Activated T-cell treated with anti-CD3 and anti-CD28 coated beads for 1 hour (primary cell): ENCODE data around the gene DCAF5.
"Not testable (repeated sequence)": the region's sequence is repeated elsewhere in the genome, so short reads cannot be mapped to it uniquely, and the experiment has no call there.

Experiments used
- DNase-seq: peaks from one replicate; pipeline ENCODE4 v3.0.0-alpha.2; 2020; ENCODE audit warnings: low read depth

DCAF5 gene

GRCh38 chr14:69096781-69097475 is 56.0 kb downstream of the DCAF5 start:
- no peak for DNase-seq

GRCh38 chr14:69096246-69096645 is 56.7 kb downstream of the DCAF5 start:
- DNase-seq: no peak

DNA sequence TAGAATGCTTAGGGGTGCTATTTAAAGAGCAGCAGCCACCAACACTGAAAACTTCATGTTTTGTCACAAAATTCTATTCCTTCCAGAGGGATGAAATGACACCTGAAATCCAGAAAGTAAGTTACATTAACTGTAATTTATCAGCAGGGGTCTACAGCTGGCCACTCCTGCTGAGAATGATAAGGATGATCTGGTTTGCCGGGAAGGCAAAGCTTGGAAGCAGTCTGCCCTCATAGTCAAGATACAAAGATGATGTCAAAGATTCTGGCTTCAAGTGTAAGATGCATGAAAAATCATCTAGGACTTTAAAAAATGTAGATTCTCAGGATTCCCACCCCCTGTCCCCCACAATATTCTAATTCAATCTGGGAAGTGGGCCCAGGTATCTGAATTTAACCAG is 58.4 kb downstream of the DCAF5 start:
- DNase-seq: no peak

DNA sequence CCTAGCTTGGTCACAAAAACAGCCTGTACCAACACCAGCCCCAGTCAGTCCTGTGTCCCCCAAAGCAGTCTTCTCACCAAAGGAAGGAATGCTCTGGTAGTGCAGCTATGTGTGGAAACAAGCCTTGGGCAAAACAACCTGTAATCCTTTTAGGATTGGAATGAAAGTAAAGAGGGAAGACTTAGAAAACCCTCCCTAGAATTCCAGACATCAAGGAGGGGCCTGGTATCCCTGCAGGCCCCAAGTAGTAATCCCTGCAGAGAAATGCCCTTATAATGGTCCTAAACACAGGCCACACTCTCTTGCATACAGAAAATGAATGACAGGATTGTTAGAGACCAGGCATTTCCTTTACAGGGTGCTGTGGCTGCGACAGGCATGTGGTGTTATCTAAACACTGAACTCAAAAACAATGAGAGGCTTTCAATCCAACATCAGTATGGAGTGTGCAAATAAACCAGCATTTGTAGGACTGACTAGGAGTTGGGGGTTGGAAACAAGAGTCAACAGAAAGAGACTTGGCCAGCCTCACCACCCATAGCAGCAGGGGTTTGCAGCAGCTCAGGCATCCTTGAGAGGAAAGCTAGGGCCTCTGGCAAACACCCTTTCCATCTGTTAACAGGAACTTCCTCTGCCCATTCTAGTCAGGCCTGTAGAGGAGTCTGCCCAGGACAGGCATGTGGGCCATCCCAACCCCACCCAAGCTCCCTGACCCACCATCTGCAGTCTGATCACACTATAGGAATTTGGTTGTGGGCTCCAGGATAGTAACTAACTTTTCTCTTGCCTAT is 59.1 kb downstream of the DCAF5 start:
- no peak for DNase-seq

DNA sequence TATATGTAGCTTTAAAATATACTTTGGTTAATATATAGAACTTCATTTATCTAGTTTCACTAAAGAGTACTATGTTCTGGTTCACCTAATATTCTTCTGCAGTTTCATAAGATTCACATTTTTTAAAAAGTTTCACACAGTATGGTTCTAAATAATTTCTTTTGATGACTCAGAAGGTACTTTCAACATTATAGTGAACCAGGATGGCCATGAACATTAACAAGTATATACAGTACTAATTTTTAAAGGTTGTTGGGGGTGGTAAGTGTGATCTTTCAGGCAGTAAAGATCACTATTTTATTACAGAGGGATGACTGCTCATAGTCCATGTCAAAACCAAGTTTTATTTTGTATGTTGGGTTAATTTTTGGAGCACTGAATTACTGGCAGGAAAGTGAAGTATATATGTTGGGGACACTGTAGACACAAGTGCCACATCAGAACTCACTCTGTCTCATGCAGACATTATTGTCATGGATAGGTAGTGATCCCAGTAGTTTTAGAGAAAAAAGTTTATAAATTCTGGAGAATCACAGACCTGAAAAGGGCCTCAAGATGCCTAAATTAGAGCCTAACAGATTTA is 60.0 kb downstream of the DCAF5 start:
- DNase-seq: no peak

DNA sequence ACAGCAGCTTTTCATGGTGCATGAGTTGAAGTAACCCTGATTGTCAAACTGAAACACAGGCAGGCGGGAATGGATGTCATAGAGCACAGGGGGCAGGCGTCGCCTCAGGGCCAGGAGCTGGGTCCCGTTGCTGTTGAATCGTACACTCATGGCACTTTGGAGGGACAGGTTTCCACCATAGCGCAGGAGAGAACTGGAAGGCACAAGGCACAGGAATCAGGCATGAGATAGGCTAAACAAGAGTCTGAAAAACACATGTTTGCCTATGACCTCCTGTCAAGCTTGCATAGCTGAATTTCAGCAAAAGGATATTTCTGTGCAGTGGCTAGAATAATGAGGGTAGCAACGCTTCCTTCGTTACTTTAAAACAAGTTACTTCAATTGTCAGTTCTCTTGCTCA is 61.2 kb downstream of the DCAF5 start:
- DNase-seq: no peak

- DNase-seq: no peak
Observed at GRCh38 chr14:69091006-69091405, 61.9 kb downstream of the DCAF5 start.

DNA sequence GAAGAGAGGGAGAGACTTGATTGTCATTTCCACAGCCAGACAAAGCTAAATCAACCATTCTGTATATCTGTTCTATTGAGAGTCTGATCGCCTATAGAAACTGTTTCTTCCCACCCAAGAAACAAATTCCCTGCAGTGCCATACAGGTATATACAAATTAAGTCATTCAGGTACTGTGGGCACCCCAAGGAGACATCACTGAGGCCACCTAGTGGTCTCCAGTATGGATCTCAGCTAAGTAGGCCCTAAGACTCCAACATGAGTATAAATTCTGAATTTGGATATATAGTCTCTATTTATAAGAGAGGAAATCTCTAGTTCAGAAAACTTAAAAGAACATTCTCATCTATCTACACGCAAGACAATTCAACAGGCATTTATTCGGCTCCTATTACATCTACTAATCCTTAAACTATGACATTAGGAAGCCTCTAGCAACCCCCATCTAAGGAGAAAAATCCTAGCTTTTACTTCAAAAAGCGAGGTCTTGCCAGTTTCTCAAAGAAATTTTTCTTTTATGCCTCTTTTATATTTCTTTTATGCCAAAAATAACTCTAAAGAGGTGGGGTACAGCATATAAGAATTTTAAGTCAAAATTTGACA is 62.6 kb downstream of the DCAF5 start:
- no peak for DNase-seq

- no peak for DNase-seq
Observed at GRCh38 chr14:69089046-69089445, 63.9 kb downstream of the DCAF5 start.

DNA sequence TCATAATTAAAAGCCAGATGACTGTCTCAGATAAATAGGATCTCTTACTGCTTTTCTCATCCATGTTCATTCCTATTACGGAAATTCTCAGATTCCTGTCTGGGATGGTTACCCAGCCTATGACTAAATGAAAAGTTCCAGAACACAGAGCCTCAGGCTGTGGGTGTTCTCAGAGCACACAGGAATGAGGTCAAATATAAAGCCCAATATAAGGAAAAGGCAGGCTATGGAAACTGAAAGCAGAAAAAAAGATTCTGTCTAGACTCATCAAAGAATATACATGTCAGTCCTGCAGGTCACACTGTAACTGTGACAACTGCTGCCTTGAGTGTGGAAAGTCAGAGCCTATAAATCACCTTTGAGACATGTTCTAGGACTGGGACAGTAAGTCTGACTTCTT is 64.3 kb downstream of the DCAF5 start:
- no peak for DNase-seq

DNA sequence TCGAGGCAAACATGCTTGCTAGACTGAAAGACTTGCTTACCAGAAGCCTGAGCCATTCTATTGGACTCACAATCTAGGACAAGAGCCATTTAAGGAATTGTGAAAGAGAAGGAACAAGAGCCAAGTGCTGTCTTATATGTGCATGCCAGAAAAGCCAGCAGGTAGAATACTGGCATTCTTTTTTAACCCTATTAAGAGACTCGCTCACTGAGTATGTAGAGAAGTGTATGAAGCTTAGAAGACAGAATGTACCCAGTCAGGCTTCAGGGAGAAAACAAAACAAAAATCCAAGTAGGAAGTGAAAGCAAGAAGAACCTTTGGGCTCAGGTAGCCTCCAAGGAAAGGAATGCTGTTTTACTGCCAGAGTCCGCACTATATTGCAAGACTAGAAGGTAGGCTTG is 65.9 kb downstream of the DCAF5 start:
- DNase-seq: no peak

GRCh38 chr14:69086537-69086936 is 66.4 kb downstream of the DCAF5 start:
- no peak for DNase-seq

DNA sequence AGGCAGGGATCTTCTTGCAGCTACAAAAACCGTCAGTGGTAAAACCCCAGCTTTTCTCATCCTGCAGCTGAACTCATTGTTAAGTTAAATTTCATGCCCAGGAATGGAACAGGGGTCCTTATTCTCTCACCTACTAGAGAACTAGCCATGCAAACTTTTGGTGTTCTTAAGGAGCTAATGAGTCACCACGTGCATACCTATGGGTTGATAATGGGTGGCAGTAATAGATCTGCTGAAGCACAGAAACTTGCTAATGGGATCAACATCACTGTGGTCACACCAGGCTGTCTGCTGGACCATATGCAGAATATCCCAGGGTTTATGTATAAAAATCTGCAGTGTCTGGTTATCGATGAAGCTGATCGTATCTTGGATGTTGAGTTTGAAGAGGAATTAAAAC is 68.9 kb downstream of the DCAF5 start:
- DNase-seq: no peak

DNA sequence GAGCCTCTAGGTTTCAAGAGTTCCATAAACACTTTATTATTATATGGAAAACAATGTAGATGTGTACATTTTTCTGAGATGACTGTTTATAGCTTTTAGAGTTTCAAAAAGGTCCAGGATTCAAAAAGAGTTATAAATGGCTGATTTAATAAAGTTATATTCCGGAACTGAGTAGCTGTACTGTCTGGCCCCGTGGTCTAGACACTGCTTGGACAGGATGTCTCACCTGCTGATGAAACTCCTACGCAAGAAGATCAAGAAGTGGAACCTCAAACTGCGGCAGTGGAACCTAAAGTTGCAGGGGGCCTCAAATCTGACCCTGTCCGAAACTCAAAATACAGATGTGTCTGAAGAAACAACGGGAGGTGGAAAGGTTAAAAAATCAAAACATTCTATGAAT is 69.7 kb downstream of the DCAF5 start:
- no peak for DNase-seq

DNA sequence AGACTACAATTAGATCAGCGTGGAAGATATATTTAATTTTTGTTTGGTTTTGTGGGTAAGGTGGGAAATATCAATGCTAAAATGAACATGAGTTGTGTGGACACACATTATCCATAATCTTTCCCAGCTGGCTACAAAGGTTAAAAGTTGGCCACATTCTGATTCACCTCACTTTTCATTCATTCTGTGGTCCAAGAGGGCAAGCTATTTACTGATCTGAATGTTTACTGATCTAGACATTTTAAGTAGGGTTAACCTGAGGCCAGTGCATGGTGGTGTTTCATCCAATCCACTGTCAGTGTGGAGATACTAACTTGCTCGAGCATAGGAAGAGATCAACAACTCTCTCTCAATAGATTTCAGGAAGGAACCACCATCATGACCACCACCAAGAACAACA is 71.6 kb downstream of the DCAF5 start:
- no peak for DNase-seq

- DNase-seq: no peak
Observed at GRCh38 chr14:69079747-69080146, 73.2 kb downstream of the DCAF5 start.

DNA sequence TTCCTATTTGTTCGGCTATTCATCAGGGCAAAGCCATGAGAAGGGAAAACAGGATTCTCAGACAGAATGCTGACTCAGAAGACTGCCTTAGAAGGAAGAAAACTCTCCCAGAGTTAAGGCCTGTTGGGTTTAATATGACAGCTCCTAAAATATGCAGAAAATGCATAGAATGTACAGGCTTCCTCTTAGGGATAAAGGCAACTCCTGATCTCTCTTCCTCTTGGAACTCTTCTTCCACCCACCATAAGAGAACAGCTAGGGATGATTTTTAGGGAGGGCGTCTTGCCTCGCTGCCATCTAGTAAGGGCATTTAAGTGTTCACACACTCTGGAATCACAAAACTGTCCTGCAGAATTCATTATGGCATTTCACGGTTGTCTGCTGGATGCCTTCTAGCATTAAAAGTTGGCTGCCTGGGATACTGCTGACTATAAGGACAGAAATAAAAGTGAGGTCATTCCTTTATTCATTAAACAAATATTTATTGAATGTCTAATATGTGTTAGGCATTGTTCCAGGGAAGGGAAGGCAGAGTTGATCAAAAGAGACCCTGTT is 73.7 kb downstream of the DCAF5 start:
- DNase-seq: no peak

GRCh38 chr14:69077841-69078240 is 75.1 kb downstream of the DCAF5 start:
- no peak for DNase-seq

GRCh38 chr14:69077185-69077584 is 75.7 kb downstream of the DCAF5 start:
- DNase-seq: not testable (repeated sequence)

DNA sequence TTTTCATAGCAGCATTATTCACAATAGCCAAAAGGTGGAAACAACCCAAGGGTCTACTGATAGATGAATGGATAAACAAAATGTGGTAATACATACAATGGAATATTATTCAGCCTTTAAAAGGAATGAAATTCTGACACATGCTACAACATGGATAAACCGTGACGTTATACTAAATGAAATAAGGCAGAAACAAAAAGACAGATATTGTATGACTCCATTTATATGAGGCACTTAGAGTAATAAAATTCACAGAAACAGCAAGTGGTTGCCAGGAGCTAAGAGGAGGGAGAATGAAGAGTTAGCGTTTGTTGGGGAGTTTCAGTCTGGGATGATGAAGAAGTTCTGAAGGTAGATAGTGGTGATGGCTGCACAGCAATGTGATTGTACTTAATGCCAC is 76.6 kb downstream of the DCAF5 start:
- no peak for DNase-seq

- DNase-seq: no peak
Observed at GRCh38 chr14:69073915-69074314, 79.0 kb downstream of the DCAF5 start.

DNA sequence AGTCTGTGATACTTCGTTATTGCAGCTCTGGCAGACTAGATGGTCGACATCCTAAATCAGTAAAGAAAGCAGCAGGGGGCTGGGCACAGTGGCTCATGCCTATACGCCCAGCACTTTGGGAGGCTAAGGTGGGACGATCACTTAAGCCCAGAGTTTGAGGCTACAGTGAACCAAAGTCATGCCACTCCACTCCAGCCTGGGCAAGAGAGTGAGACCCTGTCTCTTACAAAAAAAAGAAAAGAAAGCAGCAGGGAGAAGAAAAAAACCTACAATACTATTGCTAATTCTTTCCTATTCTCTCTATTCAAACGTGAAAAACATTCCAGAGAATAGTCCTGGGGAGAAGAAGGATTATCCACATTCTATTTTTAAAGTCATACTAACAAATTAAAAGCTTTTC is 79.5 kb downstream of the DCAF5 start:
- no peak for DNase-seq

DNA sequence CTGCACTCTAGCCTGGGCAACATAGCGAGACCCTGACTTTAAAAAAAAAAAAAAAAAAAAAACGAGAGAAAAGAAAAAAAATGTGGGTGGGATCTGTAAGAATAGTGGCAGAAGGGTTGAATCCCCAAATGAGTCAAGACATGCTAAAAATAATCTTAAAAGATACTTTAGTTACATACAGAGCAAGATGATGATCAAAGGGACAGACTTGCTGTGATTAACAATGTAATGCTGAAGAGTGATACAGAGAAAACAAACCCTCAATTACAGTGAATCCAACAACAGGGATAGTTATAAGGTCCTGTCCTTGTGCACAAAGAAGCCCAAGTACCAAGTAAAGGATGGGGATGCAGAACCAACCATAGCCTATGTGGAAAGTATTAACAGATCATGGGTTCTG is 80.3 kb downstream of the DCAF5 start:
- no peak for DNase-seq
